ENCODE data around the gene TMEM79. TPM values are rescaled to one million over a fixed set of nuclear protein-coding genes. Genes with fewer than 3 reads are reported as not detected.

The TMEM79 gene
- total RNA-seq, 1 experiment from 2014 or later = 5.5 TPM

DNA sequence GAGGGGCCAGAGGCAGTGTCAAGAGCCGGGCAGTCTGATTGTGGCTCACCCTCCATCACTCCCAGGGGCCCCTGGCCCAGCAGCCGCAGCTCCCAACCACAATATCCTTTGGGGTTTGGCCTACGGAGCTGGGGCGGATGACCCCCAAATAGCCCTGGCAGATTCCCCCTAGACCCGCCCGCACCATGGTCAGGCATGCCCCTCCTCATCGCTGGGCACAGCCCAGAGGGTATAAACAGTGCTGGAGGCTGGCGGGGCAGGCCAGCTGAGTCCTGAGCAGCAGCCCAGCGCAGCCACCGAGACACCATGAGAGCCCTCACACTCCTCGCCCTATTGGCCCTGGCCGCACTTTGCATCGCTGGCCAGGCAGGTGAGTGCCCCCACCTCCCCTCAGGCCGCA lies 42.2 kb upstream of the TMEM79 start, which contains the start of gene BGLAP:
Gene BGLAP, plus strand, starts transcription at position 259 of the 400 bp plus-strand sequence. Its CDS starts 48 bp downstream, at position 307.
- Histone ChIP-seq H3K36me3 (ENCODE audit: control insufficient read depth, insufficient read depth, low read length) (no peaks in the 10 kb centered on the region), H3K27ac (ENCODE audit: low read length) (no peak within 1 kb of the TSS), H3K4me1 (ENCODE audit: control insufficient read depth, insufficient read depth, low read length) (peaks cover 3% of the 10 kb centered on the region), H3K27me3 (ENCODE audit: control insufficient read depth, insufficient read depth, low read length) (no peaks in the 10 kb centered on the region), H3K9me3 (ENCODE audit: control insufficient read depth, insufficient read depth, low read depth, low read length) (no peaks in the 10 kb centered on the region), H3K4me3 (ENCODE audit: low read depth in 2 of 2, low read length in 2 of 2) (no peak within 1 kb of the TSS)
- intact Hi-C loops (cut with micrococcal nuclease; ENCODE audit: unreplicated experiment) (no loop called here), in situ Hi-C loops (cut with HindIII; ENCODE audit: low pct_unique_long_range_greater_than_20kb, low sequenced_read_pairs) (no loop called here)
- no peak for DNase-seq (ENCODE audit: low read depth, low spot score)
- ChIA-PET POLR2A (no interaction called here), CTCF (no interaction called here)
- ATAC-seq = no peak
- BruUV-seq (replicated peaks) = no TSS peak
- TF ChIP-seq TCF7L2 (IDR thresholded peaks at IDR 0.05; ENCODE audit: low read depth, low read length) = no peak
- TF ChIP-seq POLR2AphosphoS5 (IDR thresholded peaks at IDR 0.05; ENCODE audit: low read depth, low read length) = no peak
- TF ChIP-seq, protein P1, sequence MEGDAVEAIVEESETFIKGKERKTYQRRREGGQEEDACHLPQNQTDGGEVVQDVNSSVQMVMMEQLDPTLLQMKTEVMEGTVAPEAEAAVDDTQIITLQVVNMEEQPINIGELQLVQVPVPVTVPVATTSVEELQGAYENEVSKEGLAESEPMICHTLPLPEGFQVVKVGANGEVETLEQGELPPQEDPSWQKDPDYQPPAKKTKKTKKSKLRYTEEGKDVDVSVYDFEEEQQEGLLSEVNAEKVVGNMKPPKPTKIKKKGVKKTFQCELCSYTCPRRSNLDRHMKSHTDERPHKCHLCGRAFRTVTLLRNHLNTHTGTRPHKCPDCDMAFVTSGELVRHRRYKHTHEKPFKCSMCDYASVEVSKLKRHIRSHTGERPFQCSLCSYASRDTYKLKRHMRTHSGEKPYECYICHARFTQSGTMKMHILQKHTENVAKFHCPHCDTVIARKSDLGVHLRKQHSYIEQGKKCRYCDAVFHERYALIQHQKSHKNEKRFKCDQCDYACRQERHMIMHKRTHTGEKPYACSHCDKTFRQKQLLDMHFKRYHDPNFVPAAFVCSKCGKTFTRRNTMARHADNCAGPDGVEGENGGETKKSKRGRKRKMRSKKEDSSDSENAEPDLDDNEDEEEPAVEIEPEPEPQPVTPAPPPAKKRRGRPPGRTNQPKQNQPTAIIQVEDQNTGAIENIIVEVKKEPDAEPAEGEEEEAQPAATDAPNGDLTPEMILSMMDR (IDR thresholded peaks at IDR 0.05) = no peak
- TF ChIP-seq REST (IDR thresholded peaks at IDR 0.05; ENCODE audit: insufficient read depth in 1 of 2, low read depth in 2 of 2, low read length in 1 of 2) = no peak
- no peak for TF ChIP-seq SIN3A (IDR thresholded peaks at IDR 0.05; ENCODE audit: borderline replicate concordance, insufficient read depth, low read depth, low read length)

DNA sequence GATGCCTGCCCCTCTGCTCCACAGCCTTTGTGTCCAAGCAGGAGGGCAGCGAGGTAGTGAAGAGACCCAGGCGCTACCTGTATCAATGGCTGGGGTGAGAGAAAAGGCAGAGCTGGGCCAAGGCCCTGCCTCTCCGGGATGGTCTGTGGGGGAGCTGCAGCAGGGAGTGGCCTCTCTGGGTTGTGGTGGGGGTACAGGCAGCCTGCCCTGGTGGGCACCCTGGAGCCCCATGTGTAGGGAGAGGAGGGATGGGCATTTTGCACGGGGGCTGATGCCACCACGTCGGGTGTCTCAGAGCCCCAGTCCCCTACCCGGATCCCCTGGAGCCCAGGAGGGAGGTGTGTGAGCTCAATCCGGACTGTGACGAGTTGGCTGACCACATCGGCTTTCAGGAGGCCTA lies 41.4 kb upstream of the TMEM79 start:
- H3K4me3 ChIP-seq (ENCODE audit: low read depth in 2 of 2, low read length in 2 of 2) = no peak overlapping the region
- ChIA-PET POLR2A (no interaction called here), CTCF (no interaction called here)
- no peaks in the 10 kb centered on the region for H3K9me3 ChIP-seq (ENCODE audit: control insufficient read depth, insufficient read depth, low read depth, low read length)
- TF ChIP-seq, protein P1 (IDR thresholded peaks at IDR 0.05) = no peak
- TF ChIP-seq SIN3A (IDR thresholded peaks at IDR 0.05; ENCODE audit: borderline replicate concordance, insufficient read depth, low read depth, low read length) (no peak), TCF7L2 (IDR thresholded peaks at IDR 0.05; ENCODE audit: low read depth, low read length) (no peak), REST (IDR thresholded peaks at IDR 0.05; ENCODE audit: insufficient read depth in 1 of 2, low read depth in 2 of 2, low read length in 1 of 2) (no peak), POLR2AphosphoS5 (IDR thresholded peaks at IDR 0.05; ENCODE audit: low read depth, low read length) (no peak)
- no peak for ATAC-seq
- no TSS peak for BruUV-seq (replicated peaks)
- no peak overlapping the region for H3K27ac ChIP-seq (ENCODE audit: low read length)
- in situ Hi-C loops (cut with HindIII; ENCODE audit: low pct_unique_long_range_greater_than_20kb, low sequenced_read_pairs) (no loop called here), intact Hi-C loops (cut with micrococcal nuclease; ENCODE audit: unreplicated experiment) (no loop called here)
- DNase-seq (ENCODE audit: low read depth, low spot score) = no peak
- no peaks in the 10 kb centered on the region for H3K36me3 ChIP-seq (ENCODE audit: control insufficient read depth, insufficient read depth, low read length)
- H3K4me1 ChIP-seq (ENCODE audit: control insufficient read depth, insufficient read depth, low read length) = peaks cover 9% of the 10 kb centered on the region
- no peaks in the 10 kb centered on the region for H3K27me3 ChIP-seq (ENCODE audit: control insufficient read depth, insufficient read depth, low read length)

Data from Panc1 (cell line).